Aorta (tissue), 5 donors: ENCODE measurements around the gene DDX4. TPM values are rescaled to one million over a fixed set of nuclear protein-coding genes. Genes with fewer than 3 reads are reported as not detected.

Source experiments
- ATAC-seq: fragments of 200-7000 bp; cut with Tn5 transposase; one replicate; pipeline ENCODE4 v1.9.1; 2022; ENCODE audit warnings: moderate library complexity; ENCODE audit not compliant: low FRiP score
- DNase-seq, 2 donors: peaks; one replicate each; pipeline ENCODE4 v3.0.0-alpha.2; 2020
- H3K27ac ChIP-seq, 2 donors: one replicate each; pipeline ENCODE4 v1.5.1; 2013; ENCODE audit warnings: low read length in 2 of 2, mild to moderate bottlenecking in 2 of 2, moderate library complexity in 2 of 2, control low read depth in 1 of 2, inconsistent platforms in 1 of 2, low read depth in 1 of 2
- H3K27me3 ChIP-seq, 2 donors: one replicate each; pipeline ENCODE4 v1.6.1; 2013; ENCODE audit warnings: control low read depth in 1 of 2, low read length in 1 of 2, mild to moderate bottlenecking in 1 of 2, moderate library complexity in 1 of 2; ENCODE audit not compliant: insufficient read depth in 2 of 2, control insufficient read depth in 1 of 2
- H3K36me3 ChIP-seq, 2 donors: one replicate each; pipeline ENCODE4 v1.6.1; 2013; ENCODE audit warnings: control low read depth in 1 of 2, low read length in 1 of 2, mild to moderate bottlenecking in 1 of 2; ENCODE audit not compliant: insufficient read depth in 2 of 2, control insufficient read depth in 1 of 2
- H3K4me1 ChIP-seq, 2 donors: one replicate each; pipeline ENCODE4 v1.6.1; 2013; ENCODE audit warnings: low read length in 2 of 2, control low read depth in 1 of 2, mild to moderate bottlenecking in 1 of 2, moderate library complexity in 1 of 2; ENCODE audit not compliant: insufficient read depth in 2 of 2, control insufficient read depth in 1 of 2
- H3K4me3 ChIP-seq, 2 donors: one replicate each; pipeline ENCODE4 v1.5.1; 2013; ENCODE audit warnings: low read length in 2 of 2, control low read depth in 1 of 2, mild to moderate bottlenecking in 1 of 2
- H3K9me3 ChIP-seq: one replicate; pipeline ENCODE4 v1.6.1; 2013; ENCODE audit warnings: mild to moderate bottlenecking, low read length; ENCODE audit not compliant: control insufficient read depth
- WGBS, 2 donors: extraction: QIAGEN DNeasy Blood & Tissue Kit; methylation state at CpG; one replicate each; pipeline ENCODE4 v1.1.7; 2013; 5-methylcytosine and 5-hydroxymethylcytosine counted together
- intact Hi-C, 2 donors: fragments of 100-400 bp; cut with DNase I; formaldehyde crosslinking; loops; one replicate each; pipeline versions ENCODE4 v1.14.2 to v1.15.0; 2022
- polyA plus RNA-seq, 2 donors: library from polyadenylated mRNA; stranded (reverse); fragments of 200-250 nt; gene quantifications; one replicate each; pipeline ENCODE4 v1.2.3, GENCODE V29; 2013
- total RNA-seq, 2 donors: library from RNA; stranded (reverse); fragmentation: NEBNext Ultra II Directional; extraction: Animal tissue kit (Norgen Biotek cat#: 25700); gene quantifications; one replicate each; pipeline ENCODE4 v1.2.1, GENCODE V29; 2021
- donor health status: healthy with polysubstance abuse.
- donor health status: Bipolar disorder and iron deficiency.
- donor health status: DM: no; HTN: no; CAD: no.
- donor health status: DM: no; HTN: no; CAD: no.
- donor health status: DM: yes; HTN: yes; CAD: no.

Gene DDX4
- total and polyA plus RNA-seq, 4 donors, result not detected

- H3K4me3 ChIP-seq, result no peak overlapping the region
- no peak overlapping the region for H3K27ac ChIP-seq
- H3K4me1 ChIP-seq, result no peaks in the 10 kb centered on the region
- no peak for DNase-seq
- H3K9me3 ChIP-seq, result no peaks in the 10 kb centered on the region
- WGBS, 2 donors, result 90 to 95% methylated on average over 2 of the region's 2 CpGs
- H3K27me3 ChIP-seq, result no peaks in the 10 kb centered on the region
- H3K36me3 ChIP-seq, result peaks cover 0 to 4% of the 10 kb centered on the region in 2 donors
- intact Hi-C loops, result no loop called here
- no peak for ATAC-seq
Observed at GRCh38 chr5:55858104-55858503, 120.2 kb downstream of the DDX4 start.

- Histone ChIP-seq H3K27ac (no peak overlapping the region), H3K9me3 (no peaks in the 10 kb centered on the region), H3K27me3 (no peaks in the 10 kb centered on the region), H3K4me3 (no peak overlapping the region), H3K36me3 (peaks cover 0 to 4% of the 10 kb centered on the region in 2 donors), H3K4me1 (no peaks in the 10 kb centered on the region)
- no peak for DNase-seq
- no peak for ATAC-seq
- 60 to 84% methylated on average over 3 of the region's 3 CpGs for WGBS, 2 donors
- intact Hi-C loops, result no loop called here
Observed at GRCh38 chr5:55860288-55860687, 122.4 kb downstream of the DDX4 start.

GRCh38 chr5:55860709-55861108 lies 122.8 kb downstream of the DDX4 start:
- no peak for ATAC-seq
- no peak overlapping the region for H3K27ac ChIP-seq
- intact Hi-C loops, result no loop called here
- no peaks in the 10 kb centered on the region for H3K27me3 ChIP-seq
- 72 to 81% methylated on average over 4 of the region's 4 CpGs for WGBS, 2 donors
- H3K4me3 ChIP-seq, result no peak overlapping the region
- DNase-seq, result no peak
- H3K4me1 ChIP-seq, result no peaks in the 10 kb centered on the region
- peaks cover 0 to 4% of the 10 kb centered on the region in 2 donors for H3K36me3 ChIP-seq
- H3K9me3 ChIP-seq, result no peaks in the 10 kb centered on the region

GRCh38 chr5:55864606-55865541 lies 127.0 kb downstream of the DDX4 start:
- DNase-seq, result no peak
- H3K27me3 ChIP-seq, result no peaks in the 10 kb centered on the region
- H3K27ac ChIP-seq, result no peak overlapping the region
- no peak overlapping the region for H3K4me3 ChIP-seq
- 83 to 86% methylated on average over 9 of the region's 9 CpGs for WGBS, 2 donors
- H3K9me3 ChIP-seq, result no peaks in the 10 kb centered on the region
- intact Hi-C loops, result no loop called here
- no peaks in the 10 kb centered on the region for H3K36me3 ChIP-seq
- H3K4me1 ChIP-seq, result peaks cover 0 to 3% of the 10 kb centered on the region in 2 donors
- ATAC-seq, result no peak

- intact Hi-C loops, result no loop called here
- Histone ChIP-seq H3K4me1 (peaks cover 0 to 3% of the 10 kb centered on the region in 2 donors), H3K4me3 (no peak overlapping the region), H3K36me3 (no peaks in the 10 kb centered on the region), H3K27me3 (no peaks in the 10 kb centered on the region), H3K27ac (no peak overlapping the region), H3K9me3 (no peaks in the 10 kb centered on the region)
- WGBS, 2 donors, result 83 to 87% methylated on average over 3 of the region's 3 CpGs
- ATAC-seq, result no peak
- DNase-seq, result no peak
Observed at GRCh38 chr5:55865831-55866230, 128.0 kb downstream of the DDX4 start.

GRCh38 chr5:55866485-55866884 lies 128.6 kb downstream of the DDX4 start:
- H3K27me3 ChIP-seq, result no peaks in the 10 kb centered on the region
- DNase-seq, result no peak
- no peak overlapping the region for H3K4me3 ChIP-seq
- ATAC-seq, result no peak
- H3K36me3 ChIP-seq, result no peaks in the 10 kb centered on the region
- no peaks in the 10 kb centered on the region for H3K9me3 ChIP-seq
- intact Hi-C loops, result no loop called here
- no peak overlapping the region for H3K27ac ChIP-seq
- peaks cover 0 to 3% of the 10 kb centered on the region in 2 donors for H3K4me1 ChIP-seq
- WGBS, 2 donors, result 89 to 96% methylated on average over 8 of the region's 8 CpGs

Other genes starting within 250 kb of the DDX4 start
- gene PLPP1, start 203.1 kb upstream of the DDX4 start, total RNA-seq, result 100 to 1,000 TPM; 127 to 214 TPM
- 100 to 1,000 TPM; 104 to 535 TPM for gene PLPP1, start 203.1 kb upstream of the DDX4 start, polyA plus RNA-seq
- 10 to 100 TPM; 22.5 to 34.7 TPM for gene SLC38A9, start 25.7 kb upstream of the DDX4 start, total RNA-seq
- gene SLC38A9, start 25.7 kb upstream of the DDX4 start, polyA plus RNA-seq, result 10 to 100 TPM in 1 of 2 donors, 1 to 10 TPM in 1; 9.3 to 11.7 TPM
- 1 to 10 TPM; 2.3 to 3.7 TPM for gene IL31RA, start 113.3 kb downstream of the DDX4 start, total RNA-seq
- gene IL31RA, start 113.3 kb downstream of the DDX4 start, polyA plus RNA-seq, result 1 to 10 TPM in 1 of 2 donors, under 1 TPM in 1; 0.36 to 1.3 TPM